ENCODE results near the gene PPIL3. TPM values are rescaled to one million over a fixed set of nuclear protein-coding genes. Genes with fewer than 3 reads are reported as not detected.

Gene PPIL3
- total RNA-seq, 1 experiment from 2014 or later = 12.2 TPM

- no peaks in the 10 kb centered on the region for H3K9me3 ChIP-seq (ENCODE audit: control insufficient read depth, insufficient read depth, low read depth, low read length)
- ATAC-seq = no peak
- no peak for DNase-seq (ENCODE audit: low read depth, low spot score)
- H3K4me1 ChIP-seq (ENCODE audit: control insufficient read depth, insufficient read depth, low read length) = peaks cover 23% of the 10 kb centered on the region
- intact Hi-C loops (cut with micrococcal nuclease; ENCODE audit: unreplicated experiment) = loop anchor here (5.0 kb wide), 1 partner anchor 149 kb away; no protein-coding TSS in a partner anchor
- peak overlapping the region; percentile 63 for H3K27ac ChIP-seq (ENCODE audit: low read length)
- no TSS peak for BruUV-seq (replicated peaks)
- in situ Hi-C loops (cut with HindIII; ENCODE audit: low pct_unique_long_range_greater_than_20kb, low sequenced_read_pairs) = no loop called here
- TF ChIP-seq SIN3A (IDR thresholded peaks at IDR 0.05; ENCODE audit: borderline replicate concordance, insufficient read depth, low read depth, low read length) (no peak), TCF7L2 (IDR thresholded peaks at IDR 0.05; ENCODE audit: low read depth, low read length) (no peak), REST (IDR thresholded peaks at IDR 0.05; ENCODE audit: insufficient read depth in 1 of 2, low read depth in 2 of 2, low read length in 1 of 2) (no peak), POLR2AphosphoS5 (IDR thresholded peaks at IDR 0.05; ENCODE audit: low read depth, low read length) (no peak)
- no peaks in the 10 kb centered on the region for H3K27me3 ChIP-seq (ENCODE audit: control insufficient read depth, insufficient read depth, low read length)
- ChIA-PET POLR2A (no interaction called here), CTCF (no interaction called here)
- peak overlapping the region; percentile 93 to 97 for H3K4me3 ChIP-seq (ENCODE audit: low read depth in 2 of 2, low read length in 2 of 2)
- peaks cover 39% of the 10 kb centered on the region for H3K36me3 ChIP-seq (ENCODE audit: control insufficient read depth, insufficient read depth, low read length)
These were observed 27.2 kb downstream of the PPIL3 start for GRCh38 chr2:200861617-200862155.

- Histone ChIP-seq H3K4me1 (ENCODE audit: control insufficient read depth, insufficient read depth, low read length) (peaks cover 23% of the 10 kb centered on the region), H3K9me3 (ENCODE audit: control insufficient read depth, insufficient read depth, low read depth, low read length) (no peaks in the 10 kb centered on the region), H3K27ac (ENCODE audit: low read length) (no peak overlapping the region; the same call in 1 of the 2 replicates), H3K27me3 (ENCODE audit: control insufficient read depth, insufficient read depth, low read length) (no peaks in the 10 kb centered on the region), H3K4me3 (ENCODE audit: low read depth in 2 of 2, low read length in 2 of 2) (no peak overlapping the region; a peak in 1 of 4 replicates), H3K36me3 (ENCODE audit: control insufficient read depth, insufficient read depth, low read length) (peaks cover 45% of the 10 kb centered on the region)
- in situ Hi-C loops (cut with HindIII; ENCODE audit: low pct_unique_long_range_greater_than_20kb, low sequenced_read_pairs) (no loop called here), intact Hi-C loops (cut with micrococcal nuclease; ENCODE audit: unreplicated experiment) (loop anchor here (5.0 kb wide), 1 partner anchor 148 kb away; no protein-coding TSS in a partner anchor)
- ATAC-seq (no peak), DNase-seq (ENCODE audit: low read depth, low spot score) (no peak)
- TF ChIP-seq REST (IDR thresholded peaks at IDR 0.05; ENCODE audit: insufficient read depth in 1 of 2, low read depth in 2 of 2, low read length in 1 of 2) (no peak), POLR2AphosphoS5 (IDR thresholded peaks at IDR 0.05; ENCODE audit: low read depth, low read length) (no peak), TCF7L2 (IDR thresholded peaks at IDR 0.05; ENCODE audit: low read depth, low read length) (no peak), SIN3A (IDR thresholded peaks at IDR 0.05; ENCODE audit: borderline replicate concordance, insufficient read depth, low read depth, low read length) (no peak)
- TF ChIP-seq, protein P1, sequence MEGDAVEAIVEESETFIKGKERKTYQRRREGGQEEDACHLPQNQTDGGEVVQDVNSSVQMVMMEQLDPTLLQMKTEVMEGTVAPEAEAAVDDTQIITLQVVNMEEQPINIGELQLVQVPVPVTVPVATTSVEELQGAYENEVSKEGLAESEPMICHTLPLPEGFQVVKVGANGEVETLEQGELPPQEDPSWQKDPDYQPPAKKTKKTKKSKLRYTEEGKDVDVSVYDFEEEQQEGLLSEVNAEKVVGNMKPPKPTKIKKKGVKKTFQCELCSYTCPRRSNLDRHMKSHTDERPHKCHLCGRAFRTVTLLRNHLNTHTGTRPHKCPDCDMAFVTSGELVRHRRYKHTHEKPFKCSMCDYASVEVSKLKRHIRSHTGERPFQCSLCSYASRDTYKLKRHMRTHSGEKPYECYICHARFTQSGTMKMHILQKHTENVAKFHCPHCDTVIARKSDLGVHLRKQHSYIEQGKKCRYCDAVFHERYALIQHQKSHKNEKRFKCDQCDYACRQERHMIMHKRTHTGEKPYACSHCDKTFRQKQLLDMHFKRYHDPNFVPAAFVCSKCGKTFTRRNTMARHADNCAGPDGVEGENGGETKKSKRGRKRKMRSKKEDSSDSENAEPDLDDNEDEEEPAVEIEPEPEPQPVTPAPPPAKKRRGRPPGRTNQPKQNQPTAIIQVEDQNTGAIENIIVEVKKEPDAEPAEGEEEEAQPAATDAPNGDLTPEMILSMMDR (IDR thresholded peaks at IDR 0.05) = no peak
- ChIA-PET CTCF (no interaction called here), POLR2A (interaction anchor here (1.1 kb wide), 1 partner anchor 11 kb away, joined by 7 read pairs; no protein-coding TSS in a partner anchor)
- no TSS peak for BruUV-seq (replicated peaks)
These were observed 28.6 kb downstream of the PPIL3 start for GRCh38 chr2:200860092-200860795.
